ENCODE results near the gene CABLES1. TPM values are rescaled to one million over a fixed set of nuclear protein-coding genes. Genes with fewer than 3 reads are reported as not detected.
A peak's percentile ranks its signal among the peaks of the same experiment; 100 is the strongest.

CABLES1 gene
- total RNA-seq, 1 experiment from 2014 or later, result 66.4 TPM

DNA sequence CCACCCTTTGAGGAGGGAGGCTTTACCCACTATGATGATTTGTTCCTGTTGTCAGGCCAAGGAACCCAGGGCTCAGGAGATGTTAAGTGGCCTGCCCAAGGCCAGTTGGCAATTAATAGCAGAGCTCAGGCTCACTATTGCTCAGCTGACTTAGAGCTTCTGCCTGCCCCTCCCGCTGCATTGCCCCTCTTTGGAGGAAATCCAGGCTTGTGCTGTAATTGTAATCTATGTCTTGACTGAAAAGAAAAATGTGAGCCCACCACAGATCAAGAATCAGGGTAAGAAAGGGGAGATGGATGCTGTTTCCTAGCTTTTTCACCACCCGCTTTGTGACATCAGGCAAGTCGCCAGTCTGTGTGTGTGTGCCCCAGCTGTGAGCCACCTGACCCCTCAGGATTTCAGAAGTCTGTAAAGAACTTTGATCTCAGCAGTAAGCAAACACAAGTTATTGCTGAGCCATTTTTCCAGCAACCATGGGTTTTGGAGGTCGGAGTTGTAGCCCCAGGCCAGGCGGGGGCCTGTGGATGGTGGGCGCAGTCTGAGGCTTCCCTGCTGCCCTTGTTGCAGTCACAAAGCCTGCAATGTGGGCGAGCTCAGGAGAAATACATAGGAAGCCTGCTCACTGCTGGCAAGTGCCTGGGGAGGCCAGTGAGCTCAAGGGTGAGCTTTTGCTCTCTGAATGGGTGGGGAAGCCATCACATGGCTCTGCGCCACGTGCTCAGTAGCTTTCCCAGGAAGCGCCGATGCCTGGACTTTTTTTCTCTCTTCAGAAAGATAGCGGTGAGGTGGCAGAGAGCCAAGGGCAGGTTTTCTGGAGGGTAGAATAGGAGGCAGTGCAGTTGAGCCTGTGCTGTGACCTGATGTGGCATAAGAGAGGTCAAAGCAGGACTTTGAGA lies 6.1 kb downstream of the CABLES1 start:
- H3K9me3 ChIP-seq (ENCODE audit: control insufficient read depth, insufficient read depth, low read depth, low read length), result no peaks in the 10 kb centered on the region
- ChIA-PET CTCF (interaction anchor here (0.6 to 1.2 kb wide), 3 partner anchors 8 to 347 kb away, joined by 3 to 7 read pairs (median 3); no protein-coding TSS in a partner anchor), POLR2A (no interaction called here)
- no TSS peak for BruUV-seq (replicated peaks)
- H3K27me3 ChIP-seq (ENCODE audit: control insufficient read depth, insufficient read depth, low read length), result no peaks in the 10 kb centered on the region
- H3K4me1 ChIP-seq (ENCODE audit: control insufficient read depth, insufficient read depth, low read length), result peaks cover 77% of the 10 kb centered on the region
- intact Hi-C loops (cut with micrococcal nuclease; ENCODE audit: unreplicated experiment) (no loop called here), in situ Hi-C loops (cut with HindIII; ENCODE audit: low pct_unique_long_range_greater_than_20kb, low sequenced_read_pairs) (no loop called here)
- peak overlapping the region in 1 of 2 experiments; percentile 25; a peak in 1 of 4 replicates for H3K4me3 ChIP-seq (ENCODE audit: low read depth in 2 of 2, low read length in 2 of 2)
- DNase-seq (ENCODE audit: low read depth, low spot score) (no peak), ATAC-seq (peak; percentile 27)
- peak overlapping the region; percentile 88 for H3K27ac ChIP-seq (ENCODE audit: low read length)
- TF ChIP-seq REST (IDR thresholded peaks at IDR 0.05; ENCODE audit: insufficient read depth in 1 of 2, low read depth in 2 of 2, low read length in 1 of 2) (no peak), TCF7L2 (IDR thresholded peaks at IDR 0.05; ENCODE audit: low read depth, low read length) (peak; percentile 75)
- no peaks in the 10 kb centered on the region for H3K36me3 ChIP-seq (ENCODE audit: control insufficient read depth, insufficient read depth, low read length)

DNA sequence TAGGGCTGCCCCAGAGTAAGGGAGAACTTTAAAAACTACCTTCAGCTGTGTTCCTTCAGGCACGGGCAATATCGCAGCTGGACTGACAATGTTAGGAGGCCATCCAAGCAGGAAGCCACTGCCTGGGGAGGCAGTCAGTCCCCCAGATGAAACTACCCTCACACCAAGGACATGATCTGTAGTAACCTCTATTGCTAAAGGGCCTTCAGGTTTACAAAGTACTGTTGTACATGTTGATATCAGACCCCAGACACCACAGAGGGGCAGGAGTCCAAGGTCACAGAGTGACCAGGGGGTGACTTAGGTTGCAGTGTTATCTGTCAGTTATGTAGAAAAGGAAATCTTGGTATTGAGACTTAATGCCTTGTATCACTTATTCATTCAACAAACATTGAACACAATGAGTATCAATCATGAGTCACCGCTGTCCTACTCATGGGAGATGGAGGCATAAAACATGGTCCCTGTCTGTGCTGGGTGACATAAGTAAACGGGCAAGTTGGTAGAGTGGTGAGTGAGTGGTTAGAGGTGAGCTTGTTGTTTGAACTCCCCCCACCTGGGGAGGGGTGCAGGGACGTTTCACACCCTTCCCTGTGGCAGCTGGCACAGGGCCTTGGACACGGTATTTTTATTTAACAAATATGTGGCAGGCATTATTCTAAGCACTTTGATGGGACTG lies 7.1 kb downstream of the CABLES1 start:
- H3K4me1 ChIP-seq (ENCODE audit: control insufficient read depth, insufficient read depth, low read length), result peaks cover 87% of the 10 kb centered on the region
- no peaks in the 10 kb centered on the region for H3K9me3 ChIP-seq (ENCODE audit: control insufficient read depth, insufficient read depth, low read depth, low read length)
- no peaks in the 10 kb centered on the region for H3K27me3 ChIP-seq (ENCODE audit: control insufficient read depth, insufficient read depth, low read length)
- ChIA-PET CTCF (no interaction called here), POLR2A (no interaction called here)
- H3K4me3 ChIP-seq (ENCODE audit: low read depth in 2 of 2, low read length in 2 of 2), result peak overlapping the region in 1 of 2 experiments; percentile 25; a peak in 1 of 4 replicates
- TF ChIP-seq CTCF (IDR thresholded peaks at IDR 0.05) (no peak), TCF7L2 (IDR thresholded peaks at IDR 0.05; ENCODE audit: low read depth, low read length) (no peak), REST (IDR thresholded peaks at IDR 0.05; ENCODE audit: insufficient read depth in 1 of 2, low read depth in 2 of 2, low read length in 1 of 2) (no peak), POLR2AphosphoS5 (IDR thresholded peaks at IDR 0.05; ENCODE audit: low read depth, low read length) (no peak), SIN3A (IDR thresholded peaks at IDR 0.05; ENCODE audit: borderline replicate concordance, insufficient read depth, low read depth, low read length) (no peak)
- ATAC-seq, result peak; percentile 7; the same call in 1 of the 2 replicates
- no TSS peak for BruUV-seq (replicated peaks)
- H3K27ac ChIP-seq (ENCODE audit: low read length), result peak overlapping the region; percentile 88
- intact Hi-C loops (cut with micrococcal nuclease; ENCODE audit: unreplicated experiment), result no loop called here
- in situ Hi-C loops (cut with HindIII; ENCODE audit: low pct_unique_long_range_greater_than_20kb, low sequenced_read_pairs), result no loop called here
- no peak for DNase-seq (ENCODE audit: low read depth, low spot score)
- no peaks in the 10 kb centered on the region for H3K36me3 ChIP-seq (ENCODE audit: control insufficient read depth, insufficient read depth, low read length)

Data from Panc1 (cell line).